ENCODE results near the gene CLNK. TPM values are rescaled to one million over a fixed set of nuclear protein-coding genes. Genes with fewer than 3 reads are reported as not detected.

CLNK gene
- total and polyA plus RNA-seq, 2 of the 13 experiments (the other 11 are each of a cell fraction or from before 2014, with no cell fraction given), result not detected

DNA sequence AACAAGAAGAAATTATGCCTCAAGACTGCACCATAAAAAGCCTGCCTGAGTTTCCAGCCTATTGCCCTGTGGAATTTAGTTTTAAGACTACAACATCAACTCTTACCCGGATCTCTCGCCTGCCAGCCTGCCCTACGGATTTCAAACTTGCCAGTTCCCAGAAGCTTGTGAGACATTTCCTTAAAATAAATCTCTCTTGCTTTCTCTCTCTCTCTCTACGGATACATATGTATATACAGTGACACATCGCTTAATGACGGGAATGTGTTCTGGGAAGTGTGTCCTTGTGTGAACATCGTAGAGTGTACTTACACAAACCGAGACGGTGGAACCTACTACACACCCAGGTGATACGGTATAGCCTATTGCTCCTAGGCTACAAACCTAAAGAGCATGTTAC, 79.5 kb downstream of the CLNK start:
- no peak for TF ChIP-seq ARHGAP35 (CRISPR knock-in tag; IDR thresholded peaks at IDR 0.05; ENCODE audit: borderline replicate concordance)
- TF ChIP-seq KLF9 (CRISPR knock-in tag; IDR thresholded peaks at IDR 0.05; ENCODE audit: low read depth), result no peak
- no peak for TF ChIP-seq PHF20 (CRISPR knock-in tag; IDR thresholded peaks at IDR 0.05)
- TF ChIP-seq SMAD3 (CRISPR knock-in tag; IDR thresholded peaks at IDR 0.05), result no peak
- no peak for TF ChIP-seq POLR2G (IDR thresholded peaks at IDR 0.05; ENCODE audit: low read depth, low read length)
- TF ChIP-seq ARNT2 (CRISPR knock-in tag; IDR thresholded peaks at IDR 0.05; ENCODE audit: low read depth), result no peak
- TF ChIP-seq, protein P1, sequence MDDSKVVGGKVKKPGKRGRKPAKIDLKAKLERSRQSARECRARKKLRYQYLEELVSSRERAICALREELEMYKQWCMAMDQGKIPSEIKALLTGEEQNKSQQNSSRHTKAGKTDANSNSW (CRISPR knock-in tag; IDR thresholded peaks at IDR 0.05; ENCODE audit: borderline replicate concordance), result no peak
- TF ChIP-seq ZNF468 (CRISPR knock-in tag; IDR thresholded peaks at IDR 0.05), result no peak
- TF ChIP-seq, protein P2, sequence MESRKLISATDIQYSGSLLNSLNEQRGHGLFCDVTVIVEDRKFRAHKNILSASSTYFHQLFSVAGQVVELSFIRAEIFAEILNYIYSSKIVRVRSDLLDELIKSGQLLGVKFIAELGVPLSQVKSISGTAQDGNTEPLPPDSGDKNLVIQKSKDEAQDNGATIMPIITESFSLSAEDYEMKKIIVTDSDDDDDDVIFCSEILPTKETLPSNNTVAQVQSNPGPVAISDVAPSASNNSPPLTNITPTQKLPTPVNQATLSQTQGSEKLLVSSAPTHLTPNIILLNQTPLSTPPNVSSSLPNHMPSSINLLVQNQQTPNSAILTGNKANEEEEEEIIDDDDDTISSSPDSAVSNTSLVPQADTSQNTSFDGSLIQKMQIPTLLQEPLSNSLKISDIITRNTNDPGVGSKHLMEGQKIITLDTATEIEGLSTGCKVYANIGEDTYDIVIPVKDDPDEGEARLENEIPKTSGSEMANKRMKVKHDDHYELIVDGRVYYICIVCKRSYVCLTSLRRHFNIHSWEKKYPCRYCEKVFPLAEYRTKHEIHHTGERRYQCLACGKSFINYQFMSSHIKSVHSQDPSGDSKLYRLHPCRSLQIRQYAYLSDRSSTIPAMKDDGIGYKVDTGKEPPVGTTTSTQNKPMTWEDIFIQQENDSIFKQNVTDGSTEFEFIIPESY (CRISPR knock-in tag; IDR thresholded peaks at IDR 0.05), result no peak
- TF ChIP-seq MAFK (conservative IDR thresholded peaks at IDR 0.05 in 1 of 2, IDR thresholded peaks at IDR 0.05 in 1 of 2; ENCODE audit: low read length in 2 of 2), result no peak
- TF ChIP-seq SIX4 (CRISPR knock-in tag; IDR thresholded peaks at IDR 0.05), result no peak
- TF ChIP-seq ZNF557 (CRISPR knock-in tag; IDR thresholded peaks at IDR 0.05), result no peak
- TF ChIP-seq ZMYM2 (CRISPR knock-in tag; IDR thresholded peaks at IDR 0.05), result no peak
- no peak for TF ChIP-seq NFE2L1 (CRISPR knock-in tag; IDR thresholded peaks at IDR 0.05; ENCODE audit: borderline replicate concordance)
- TF ChIP-seq ISX (CRISPR knock-in tag; conservative IDR thresholded peaks at IDR 0.05), result no peak
- TF ChIP-seq CENPT (CRISPR knock-in tag; IDR thresholded peaks at IDR 0.05; ENCODE audit: low read depth), result no peak
- no peak for TF ChIP-seq ISL2 (CRISPR knock-in tag; IDR thresholded peaks at IDR 0.05)
- TF ChIP-seq, protein P3, sequence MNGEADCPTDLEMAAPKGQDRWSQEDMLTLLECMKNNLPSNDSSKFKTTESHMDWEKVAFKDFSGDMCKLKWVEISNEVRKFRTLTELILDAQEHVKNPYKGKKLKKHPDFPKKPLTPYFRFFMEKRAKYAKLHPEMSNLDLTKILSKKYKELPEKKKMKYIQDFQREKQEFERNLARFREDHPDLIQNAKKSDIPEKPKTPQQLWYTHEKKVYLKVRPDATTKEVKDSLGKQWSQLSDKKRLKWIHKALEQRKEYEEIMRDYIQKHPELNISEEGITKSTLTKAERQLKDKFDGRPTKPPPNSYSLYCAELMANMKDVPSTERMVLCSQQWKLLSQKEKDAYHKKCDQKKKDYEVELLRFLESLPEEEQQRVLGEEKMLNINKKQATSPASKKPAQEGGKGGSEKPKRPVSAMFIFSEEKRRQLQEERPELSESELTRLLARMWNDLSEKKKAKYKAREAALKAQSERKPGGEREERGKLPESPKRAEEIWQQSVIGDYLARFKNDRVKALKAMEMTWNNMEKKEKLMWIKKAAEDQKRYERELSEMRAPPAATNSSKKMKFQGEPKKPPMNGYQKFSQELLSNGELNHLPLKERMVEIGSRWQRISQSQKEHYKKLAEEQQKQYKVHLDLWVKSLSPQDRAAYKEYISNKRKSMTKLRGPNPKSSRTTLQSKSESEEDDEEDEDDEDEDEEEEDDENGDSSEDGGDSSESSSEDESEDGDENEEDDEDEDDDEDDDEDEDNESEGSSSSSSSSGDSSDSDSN (CRISPR knock-in tag; IDR thresholded peaks at IDR 0.05), result no peak
- H3K27me3 ChIP-seq (ENCODE audit: control insufficient read depth in 1 of 2, insufficient read depth in 2 of 2, low read length in 2 of 2), result no peaks in the 10 kb centered on the region
- no peak overlapping the region for H3K4me2 ChIP-seq (ENCODE audit: low read depth, low read length)
- H3K9me3 ChIP-seq (ENCODE audit: low read length), result no peaks in the 10 kb centered on the region
- FAIRE-seq, result no peak
- no peak overlapping the region for H3K27ac ChIP-seq (ENCODE audit: extremely low read length, insufficient read depth, low read length)
- no TSS peak for BruUV-seq (replicated peaks)
- in situ Hi-C loops (cut with HindIII; ENCODE audit: extremely low pct_ligation_motif_present, low pct_unique_long_range_greater_than_20kb), result no loop called here
- POLR2A ChIA-PET, result no interaction called here
- no peak overlapping the region for H2AFZ ChIP-seq (ENCODE audit: low read length)
- DNase-seq (ENCODE audit: low spot score), result no peak
- no peak for ATAC-seq
- no peaks in the 10 kb centered on the region for H3K36me3 ChIP-seq (replicated peaks in 1 of 2; ENCODE audit: control insufficient read depth in 1 of 2, insufficient read depth in 2 of 2, low read length in 2 of 2)
- H3K9ac ChIP-seq (ENCODE audit: insufficient read depth, low read depth, low read length), result no peak overlapping the region
- H4K20me1 ChIP-seq (ENCODE audit: insufficient read depth, low read length), result no peaks in the 10 kb centered on the region
- CTCF ChIA-PET (ENCODE audit: low intra/inter-chr PET ratio, low total read pairs), result no interaction called here
- H3K4me3 ChIP-seq (replicated peaks in 1 of 3; ENCODE audit: insufficient read depth in 1 of 3, low read depth in 2 of 3, low read length in 3 of 3), result no peak overlapping the region
- H3K79me2 ChIP-seq (ENCODE audit: insufficient read depth, low read length), result no peaks in the 10 kb centered on the region
- no peaks in the 10 kb centered on the region for H3K4me1 ChIP-seq (ENCODE audit: insufficient read depth, low read length)
- intact Hi-C loops (cut with micrococcal nuclease; ENCODE audit: unreplicated experiment), result no loop called here
- WGBS (ENCODE audit: low lambda C conversion rate), result 45% methylated on average over 10 of the region's 10 CpGs
